ENCODE data around the gene KIAA0232.

DNA sequence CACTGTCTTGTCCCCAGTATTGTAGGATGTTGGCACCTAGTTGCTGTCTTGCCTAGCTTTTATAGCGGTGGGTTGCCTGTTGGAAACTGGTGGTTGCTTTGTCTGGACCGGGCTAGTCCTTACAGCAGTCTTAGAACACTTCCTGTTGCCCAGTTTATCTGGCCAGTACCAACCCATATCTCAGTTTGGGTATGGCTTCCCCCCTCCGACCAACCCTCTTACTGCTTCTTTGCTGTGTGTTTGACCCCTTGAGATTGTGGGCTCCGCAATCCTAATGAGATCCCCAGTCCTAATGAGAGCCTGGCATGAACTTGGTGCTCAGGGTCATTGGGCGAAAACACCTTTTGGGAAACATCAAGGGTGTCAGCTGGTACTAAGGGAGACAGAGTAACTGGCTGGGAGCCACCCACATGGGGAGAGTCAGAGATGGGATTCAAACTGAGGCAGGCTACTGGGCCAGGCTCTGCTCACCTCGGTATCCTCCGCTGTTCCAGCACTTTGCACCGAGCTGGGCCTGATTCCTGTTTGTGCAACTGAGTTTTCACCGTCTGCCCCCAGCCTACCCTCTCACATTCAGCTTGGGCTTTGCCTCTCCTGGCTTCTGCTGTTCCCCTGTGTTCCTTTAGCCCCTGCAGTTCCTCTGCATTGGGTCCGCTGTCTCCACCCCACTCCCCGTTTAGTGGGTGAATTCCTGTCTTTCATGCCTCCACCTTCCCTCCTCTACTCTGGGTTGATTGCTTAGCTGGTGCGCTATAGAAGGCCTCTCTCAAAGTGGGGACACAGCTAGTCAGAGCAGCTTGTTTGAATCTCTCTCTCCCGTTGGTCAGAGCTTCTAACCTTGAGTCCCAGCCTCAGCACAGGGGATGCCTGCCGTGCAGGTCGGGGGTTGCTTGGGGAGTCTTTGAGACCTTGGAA lies 128.7 kb downstream of the KIAA0232 start:
- TF ChIP-seq FOXK2 (IDR thresholded peaks at IDR 0.05), result no peak
- no peak for TF ChIP-seq L3MBTL2 (conservative IDR thresholded peaks at IDR 0.05)

Measured in HEK293T (cell line).